Putamen (tissue), 1 donor: ENCODE measurements around the gene WDFY4.
A peak's percentile ranks its signal among the peaks of the same experiment; 100 is the strongest.

Experiments
- DNase-seq: peaks from one replicate; pipeline ENCODE4 v3.0.0-alpha.2; 2016; ENCODE audit warnings: low spot score

Gene WDFY4

GRCh38 chr10:48983648-48984351, 299.1 kb downstream of the WDFY4 start:
- no peak for DNase-seq

GRCh38 chr10:48985621-48986158, 301.0 kb downstream of the WDFY4 start:
- DNase-seq: no peak

GRCh38 chr10:48990226-48990625, 305.6 kb downstream of the WDFY4 start:
- peak; percentile 32 for DNase-seq

GRCh38 chr10:48993627-48994026, 309.0 kb downstream of the WDFY4 start:
- DNase-seq: no peak

GRCh38 chr10:48996329-48996728, 311.7 kb downstream of the WDFY4 start:
- no peak for DNase-seq

- no peak for DNase-seq
Measured at GRCh38 chr10:48999346-48999745, 314.7 kb downstream of the WDFY4 start.

- no peak for DNase-seq
Measured at GRCh38 chr10:49000437-49001398, 316.0 kb downstream of the WDFY4 start.

GRCh38 chr10:49001402-49001801, 316.7 kb downstream of the WDFY4 start:
- DNase-seq: no peak

- DNase-seq: no peak
Measured at GRCh38 chr10:49001870-49002672, 317.4 kb downstream of the WDFY4 start.

GRCh38 chr10:49005270-49005669, 320.6 kb downstream of the WDFY4 start:
- no peak for DNase-seq

- DNase-seq: no peak
Measured at GRCh38 chr10:49007129-49007528, 322.5 kb downstream of the WDFY4 start.

GRCh38 chr10:49008091-49008490, 323.4 kb downstream of the WDFY4 start:
- DNase-seq: no peak

- no peak for DNase-seq
Measured at GRCh38 chr10:49008505-49009198, 324.0 kb downstream of the WDFY4 start.

GRCh38 chr10:49009199-49009979, 324.7 kb downstream of the WDFY4 start:
- DNase-seq: no peak

GRCh38 chr10:49010295-49010694, 325.6 kb downstream of the WDFY4 start:
- DNase-seq: no peak

GRCh38 chr10:49010865-49011264, 326.2 kb downstream of the WDFY4 start:
- no peak for DNase-seq

- no peak for DNase-seq
Measured at GRCh38 chr10:49011756-49012155, 327.1 kb downstream of the WDFY4 start.

- no peak for DNase-seq
Measured at GRCh38 chr10:49012603-49013002, 327.9 kb downstream of the WDFY4 start.

- DNase-seq: no peak
Measured at GRCh38 chr10:49015700-49016099, 331.0 kb downstream of the WDFY4 start.

GRCh38 chr10:49021685-49022084, 337.0 kb downstream of the WDFY4 start:
- no peak for DNase-seq

GRCh38 chr10:49023071-49023470, 338.4 kb downstream of the WDFY4 start:
- no peak for DNase-seq
